CD4-positive, alpha-beta T cell (primary cell): Measurements from ENCODE around the gene CEP295NL. TPM values are rescaled to one million over a fixed set of nuclear protein-coding genes. Genes with fewer than 3 reads are reported as not detected.

ENCODE experiments used
- ATAC-seq: fragments of 200-7000 bp; cut with Tn5 transposase; one replicate; pipeline ENCODE4 v1.10.0; 2022; ENCODE audit warnings: mild to moderate bottlenecking; ENCODE audit not compliant: poor library complexity
- CTCF ChIA-PET: fragments of 350-600 bp; sonication (Branson Sonifier 250); formaldehyde crosslinking; loops from one replicate; lab custom pipeline; 2021; ENCODE audit warnings: antibody characterized with exemption, inconsistent platforms; lab: Charles Lee
- POLR2A ChIA-PET: fragments of 350-600 bp; sonication (Branson Sonifier 250); formaldehyde crosslinking; loops from one replicate; lab custom pipeline; 2021; ENCODE audit warnings: antibody characterized with exemption, inconsistent platforms; lab: Charles Lee
- DNase-seq, 14 experiments: peaks; one replicate each; pipeline ENCODE4 v3.0.0-alpha.2; 2013 to 2020; ENCODE audit warnings: mixed read lengths in 2 of 14
- H3K27ac ChIP-seq, 2 donors: one replicate each; pipeline versions ENCODE4 v1.5.1 to v1.7.0; 2013; ENCODE audit warnings: low read length in 2 of 2, low read depth in 1 of 2, mild to moderate bottlenecking in 1 of 2
- H3K27me3 ChIP-seq, 2 experiments: 1 replicate in 1 of 2; 2 replicates in 1 of 2; pipeline versions ENCODE4 v1.6.1 to v1.7.0; 2013; ENCODE audit warnings: low read length in 2 of 2, control low read depth in 1 of 2, mild to moderate bottlenecking in 1 of 2, moderate library complexity in 1 of 2; ENCODE audit not compliant: insufficient read depth in 2 of 2, control insufficient read depth in 1 of 2
- H3K36me3 ChIP-seq: one replicate; pipeline ENCODE4 v1.6.1; 2013; ENCODE audit warnings: low read length, control low read depth; ENCODE audit not compliant: insufficient read depth
- H3K4me1 ChIP-seq: one replicate; pipeline ENCODE4 v1.6.1; 2013; ENCODE audit warnings: low read length, control low read depth; ENCODE audit not compliant: insufficient read depth
- H3K4me3 ChIP-seq: one replicate; pipeline ENCODE4 v1.5.1; 2013; ENCODE audit warnings: mild to moderate bottlenecking, low read length, moderate library complexity
- H3K9me3 ChIP-seq, 2 experiments: 1 replicate in 1 of 2; 2 replicates in 1 of 2; pipeline versions ENCODE4 v1.6.1 to v1.7.0; 2013; ENCODE audit warnings: low read length in 2 of 2, mild to moderate bottlenecking in 2 of 2, control low read depth in 1 of 2, moderate library complexity in 1 of 2; ENCODE audit not compliant: control insufficient read depth in 1 of 2, insufficient read depth in 1 of 2
- H3K27ac Mint-ChIP-seq: one replicate; pipeline ENCODE4 v1.8.0; 2020; ENCODE audit warnings: mixed read lengths
- H3K27me3 Mint-ChIP-seq: one replicate; pipeline ENCODE4 v1.8.0; 2021; ENCODE audit warnings: mixed read lengths
- H3K36me3 Mint-ChIP-seq: one replicate; pipeline ENCODE4 v1.8.0; 2021; ENCODE audit warnings: low read depth, mixed read lengths
- H3K4me1 Mint-ChIP-seq: one replicate; pipeline ENCODE4 v1.8.0; 2021; ENCODE audit warnings: low read depth, mixed read lengths
- H3K4me3 Mint-ChIP-seq: one replicate; pipeline ENCODE4 v1.8.0; 2020; ENCODE audit warnings: mild to moderate bottlenecking, mixed read lengths
- H3K9me3 Mint-ChIP-seq: one replicate; pipeline ENCODE4 v1.8.0; 2020; ENCODE audit warnings: mixed read lengths
- CTCF ChIP-seq: fragments of 200-600 bp; IDR thresholded peaks from one replicate; pipeline ENCODE4 v1.8.0; 2022; ENCODE audit warnings: antibody characterized with exemption, mild to moderate bottlenecking
- intact Hi-C, 2 experiments: fragments of 100-400 bp; cut with DNase I in 1 of 2; cut with micrococcal nuclease in 1 of 2; formaldehyde crosslinking; loops; one replicate each; pipeline versions ENCODE4 v1.15.1 to v1.9.0; 2023 to 2025; cut with DNase I, micrococcal nuclease
- total RNA-seq, 174 experiments: library from RNA in 2 of 174; stranded (reverse) in 2 of 174; gene quantifications; one replicate each; pipeline ENCODE4 v1.2.3 and lab custom pipeline; 2021 to 2026

CEP295NL gene
- total RNA-seq, 2 experiments from 2014 or later, result 2.6 to 2.7 TPM

- CTCF ChIA-PET, result no interaction called here
- Mint-ChIP-seq H3K9me3 (no peaks in the 10 kb centered on the region), H3K36me3 (no peaks in the 10 kb centered on the region), H3K27me3 (no peaks in the 10 kb centered on the region), H3K27ac (no peak overlapping the region), H3K4me3 (no peak overlapping the region), H3K4me1 (peaks cover 39% of the 10 kb centered on the region)
- POLR2A ChIA-PET, result interaction anchor here (0.9 kb wide), 1 partner anchor 80 kb away, joined by 3 read pairs; no protein-coding TSS in a partner anchor
- intact Hi-C loops, result loop anchor here (5.0 kb wide), 1 partner anchor 37 kb away; no protein-coding TSS in a partner anchor
- no peaks in the 10 kb centered on the region for H3K36me3 ChIP-seq
- no peak for TF ChIP-seq CTCF
- DNase-seq, result no peak
- ATAC-seq, result no peak
- H3K4me3 ChIP-seq, result no peak overlapping the region
- peaks cover 36% of the 10 kb centered on the region for H3K4me1 ChIP-seq
- H3K9me3 ChIP-seq, result no peaks in the 10 kb centered on the region
- H3K27ac ChIP-seq, result no peak overlapping the region
- H3K27me3 ChIP-seq, result peaks cover 0 to 4% of the 10 kb centered on the region in 2 experiments
These were observed 17.9 kb downstream of the CEP295NL start for GRCh38 chr17:78884876-78885667.

GRCh38 chr17:78884148-78884825, 18.7 kb downstream of the CEP295NL start:
- Histone ChIP-seq H3K27ac (no peak overlapping the region), H3K9me3 (no peaks in the 10 kb centered on the region), H3K27me3 (peaks cover 0 to 4% of the 10 kb centered on the region in 2 experiments), H3K36me3 (no peaks in the 10 kb centered on the region), H3K4me1 (peaks cover 36% of the 10 kb centered on the region), H3K4me3 (no peak overlapping the region)
- Mint-ChIP-seq H3K4me3 (no peak overlapping the region), H3K9me3 (no peaks in the 10 kb centered on the region), H3K36me3 (no peaks in the 10 kb centered on the region), H3K27me3 (no peaks in the 10 kb centered on the region), H3K27ac (no peak overlapping the region), H3K4me1 (peaks cover 39% of the 10 kb centered on the region)
- no peak for TF ChIP-seq CTCF
- intact Hi-C loops, result loop anchor here in 1 of 2 experiments (5.0 kb wide), 1 partner anchor 38 kb away; no protein-coding TSS in a partner anchor
- ChIA-PET CTCF (no interaction called here), POLR2A (interaction anchor here (0.9 kb wide), 1 partner anchor 81 kb away, joined by 3 read pairs; no protein-coding TSS in a partner anchor)
- ATAC-seq (no peak), DNase-seq (no peak)

- Histone ChIP-seq H3K36me3 (no peaks in the 10 kb centered on the region), H3K27me3 (peaks cover 0 to 4% of the 10 kb centered on the region in 2 experiments), H3K9me3 (no peaks in the 10 kb centered on the region), H3K4me1 (peaks cover 36% of the 10 kb centered on the region), H3K4me3 (no peak overlapping the region), H3K27ac (no peak overlapping the region)
- no peak for TF ChIP-seq CTCF
- no peaks in the 10 kb centered on the region for H3K9me3 Mint-ChIP-seq
- H3K27ac Mint-ChIP-seq, result no peak overlapping the region
- CTCF ChIA-PET, result no interaction called here
- no peaks in the 10 kb centered on the region for H3K36me3 Mint-ChIP-seq
- ATAC-seq (peak; percentile 30), DNase-seq (peak in 2 of 14 experiments; percentile 50 to 61)
- intact Hi-C loops, result loop anchor here in 1 of 2 experiments (5.0 kb wide), 1 partner anchor 39 kb away; no protein-coding TSS in a partner anchor
- no peaks in the 10 kb centered on the region for H3K27me3 Mint-ChIP-seq
- POLR2A ChIA-PET, result no interaction called here
- H3K4me3 Mint-ChIP-seq, result no peak overlapping the region
- H3K4me1 Mint-ChIP-seq, result peaks cover 39% of the 10 kb centered on the region
These were observed 19.4 kb downstream of the CEP295NL start for GRCh38 chr17:78883533-78884131.
